Activated T-cell treated with anti-CD3 and anti-CD28 coated beads, Interleukin-2, amount 50 U/mL, for 24 hours (primary cell): ENCODE data around the gene COMP.
A peak's percentile ranks its signal among the peaks of the same experiment; 100 is the strongest.

ENCODE experiments used
- DNase-seq: peaks from one replicate; pipeline ENCODE4 v3.0.0-alpha.2; 2020
- H3K27ac Mint-ChIP-seq: 2 replicates; pipeline ENCODE4 v1.8.0; 2020; ENCODE audit warnings: mild to moderate bottlenecking, mixed read lengths
- H3K27me3 Mint-ChIP-seq: 2 replicates; pipeline ENCODE4 v1.8.0; 2020; ENCODE audit warnings: mixed read lengths
- H3K36me3 Mint-ChIP-seq: 2 replicates; pipeline ENCODE4 v1.8.0; 2020; ENCODE audit warnings: low read depth, mixed read lengths
- H3K4me1 Mint-ChIP-seq: 2 replicates; pipeline ENCODE4 v1.8.0; 2020; ENCODE audit warnings: low read depth, mixed read lengths
- H3K4me3 Mint-ChIP-seq: 2 replicates; pipeline ENCODE4 v1.8.0; 2020; ENCODE audit warnings: mild to moderate bottlenecking, moderate library complexity, mixed read lengths
- H3K9me3 Mint-ChIP-seq: 2 replicates; pipeline ENCODE4 v1.8.0; 2020; ENCODE audit warnings: mixed read lengths

COMP gene

DNA sequence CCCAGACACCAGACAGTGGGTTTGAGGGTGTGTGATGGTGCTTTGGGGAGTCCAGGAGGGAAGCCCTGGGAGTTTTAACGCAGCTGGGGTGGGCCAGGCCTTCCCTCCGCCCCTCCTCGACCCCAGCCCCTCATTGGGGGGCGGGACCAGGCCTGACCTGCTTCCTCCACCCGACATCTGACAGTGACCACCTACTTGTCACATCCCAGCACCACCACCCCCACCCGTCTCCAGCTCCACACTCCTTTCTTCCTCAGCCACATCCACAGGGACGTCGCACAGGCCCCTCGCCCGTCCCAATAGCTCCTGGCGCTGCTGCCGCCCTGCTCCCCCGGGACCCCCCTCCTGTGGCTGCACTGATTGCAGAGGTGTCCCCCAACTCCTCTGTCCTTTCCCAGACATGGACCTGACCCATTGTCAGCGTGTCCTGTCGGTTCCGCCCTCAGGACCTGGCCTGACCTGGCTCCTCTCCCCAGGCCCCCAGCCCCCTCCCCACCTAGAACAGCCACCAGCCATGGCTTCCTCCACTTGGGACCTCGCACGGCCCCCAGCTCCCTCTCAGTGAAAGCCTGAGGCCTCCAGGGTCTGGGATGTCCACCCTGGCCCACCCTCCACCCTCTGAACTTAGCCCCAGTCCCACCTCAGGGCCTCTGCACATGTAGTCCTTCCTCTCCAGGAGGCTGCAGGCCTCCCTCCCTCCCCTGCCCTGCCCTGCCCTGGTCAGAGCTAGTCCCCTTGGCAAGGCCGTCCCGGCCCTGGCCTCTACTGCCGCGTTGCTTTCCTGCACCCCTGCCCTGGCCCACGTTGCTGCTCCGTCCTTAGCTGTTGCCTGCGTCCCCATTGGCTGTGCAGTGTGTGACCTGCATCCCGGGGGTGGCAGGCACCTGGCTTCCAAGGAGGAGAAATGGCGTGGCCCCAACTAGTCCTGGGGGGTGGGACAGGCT is 30.4 kb downstream of the COMP start:
- no peak for DNase-seq
- Mint-ChIP-seq H3K36me3 (no peaks in the 10 kb centered on the region), H3K27me3 (no peaks in the 10 kb centered on the region), H3K27ac (no peak overlapping the region), H3K9me3 (no peaks in the 10 kb centered on the region), H3K4me3 (no peak overlapping the region), H3K4me1 (no peaks in the 10 kb centered on the region)

DNA sequence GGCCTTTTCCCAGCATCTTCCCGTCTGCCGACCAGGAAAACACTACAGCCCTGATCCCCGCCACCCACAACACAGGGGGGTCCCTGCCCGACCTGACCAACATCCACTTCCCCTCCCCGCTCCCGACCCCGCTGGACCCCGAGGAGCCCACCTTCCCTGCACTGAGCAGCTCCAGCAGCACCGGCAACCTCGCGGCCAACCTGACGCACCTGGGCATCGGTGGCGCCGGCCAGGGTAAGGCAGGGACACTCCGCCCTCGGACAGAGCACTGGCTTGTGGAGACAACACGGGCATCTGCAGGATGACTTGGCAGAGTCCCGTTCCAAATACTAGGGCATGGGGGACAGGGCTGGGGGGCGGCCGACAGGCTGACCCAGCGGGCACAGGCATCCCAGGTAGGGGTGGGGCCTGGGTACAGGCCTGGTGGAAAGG is 31.1 kb downstream of the COMP start:
- no peak for DNase-seq
- no peaks in the 10 kb centered on the region for H3K4me1 Mint-ChIP-seq
- no peaks in the 10 kb centered on the region for H3K9me3 Mint-ChIP-seq
- H3K36me3 Mint-ChIP-seq: no peaks in the 10 kb centered on the region
- H3K27ac Mint-ChIP-seq: no peak overlapping the region
- H3K27me3 Mint-ChIP-seq: no peaks in the 10 kb centered on the region
- H3K4me3 Mint-ChIP-seq: no peak overlapping the region

DNA sequence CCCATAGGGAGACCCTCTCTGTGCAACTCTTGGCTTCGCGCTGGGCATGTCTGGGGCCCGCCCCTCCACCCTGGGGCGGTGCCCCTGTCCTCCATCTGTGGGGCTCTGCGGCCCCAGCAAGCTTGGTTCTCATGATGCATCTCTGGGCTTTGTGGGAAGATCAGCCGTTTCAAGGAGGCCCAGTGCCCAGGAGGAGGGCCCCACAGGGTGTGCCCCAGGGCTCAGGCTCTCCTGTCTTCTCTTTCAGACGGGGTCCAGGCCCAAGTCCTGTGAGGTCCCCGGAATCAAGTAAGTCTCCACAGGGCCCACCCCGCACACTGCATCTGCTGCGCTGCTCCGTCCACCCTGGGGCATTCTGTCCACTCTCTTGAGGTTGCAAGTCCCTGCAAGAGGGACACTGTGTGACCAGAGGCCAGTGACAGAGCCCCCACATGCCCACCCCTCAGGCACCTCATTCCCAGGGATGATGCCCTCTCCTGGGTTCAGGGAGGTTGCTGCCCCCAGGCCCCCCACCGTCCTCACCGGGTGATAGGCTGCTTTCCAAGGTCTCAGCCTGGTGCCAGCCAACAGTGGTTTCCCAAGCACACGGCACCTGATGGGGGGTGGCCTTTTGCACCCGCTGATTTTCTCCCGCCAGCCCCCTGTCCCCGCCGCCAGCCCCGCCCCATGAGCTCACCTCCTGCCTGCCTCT is 31.7 kb downstream of the COMP start:
- Mint-ChIP-seq H3K9me3 (no peaks in the 10 kb centered on the region), H3K36me3 (peaks cover 2% of the 10 kb centered on the region), H3K27ac (no peak overlapping the region), H3K4me3 (no peak overlapping the region), H3K4me1 (no peaks in the 10 kb centered on the region), H3K27me3 (no peaks in the 10 kb centered on the region)
- DNase-seq: no peak

DNA sequence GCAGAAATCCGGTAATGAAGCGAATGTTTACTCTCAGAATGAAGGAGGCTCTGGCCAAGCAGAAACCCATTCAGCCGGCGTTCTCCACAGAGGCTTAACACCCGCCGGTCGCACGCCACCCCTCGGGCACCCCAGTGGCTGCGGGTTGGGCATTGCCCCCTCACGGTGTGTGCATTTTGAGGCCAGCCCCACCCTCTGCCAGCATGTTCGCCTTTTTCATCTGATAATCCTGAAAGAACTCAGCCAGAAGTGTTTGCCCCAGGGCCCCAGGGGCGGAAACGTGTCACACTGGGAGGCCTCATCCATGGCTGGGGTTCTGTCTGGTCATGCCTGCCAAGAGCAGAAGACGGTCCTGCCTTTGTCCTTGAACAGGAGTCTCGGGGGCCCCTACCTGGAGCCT is 34.2 kb downstream of the COMP start:
- no peak for DNase-seq

DNA sequence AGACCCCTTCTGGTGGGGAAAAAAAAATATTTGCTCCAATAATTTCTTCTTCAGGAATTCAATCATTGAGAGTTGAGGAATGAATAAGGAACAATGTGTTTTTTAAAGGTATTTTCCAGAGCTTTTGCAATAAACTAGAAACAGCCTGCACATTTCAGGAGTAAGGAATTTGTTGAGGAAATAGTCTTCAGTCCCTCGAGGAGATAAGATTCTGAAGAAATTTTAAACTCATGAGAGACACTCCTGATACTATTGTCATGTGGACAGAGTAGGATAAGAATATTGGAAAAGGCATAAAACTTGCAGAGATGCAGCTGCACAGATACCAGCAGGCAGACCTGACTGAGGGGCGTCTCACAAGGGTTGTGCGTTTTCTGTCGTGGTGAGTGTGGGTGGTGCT is 36.6 kb downstream of the COMP start:
- Mint-ChIP-seq H3K27ac (no peak overlapping the region), H3K4me1 (no peaks in the 10 kb centered on the region), H3K36me3 (peaks cover 24% of the 10 kb centered on the region), H3K27me3 (no peaks in the 10 kb centered on the region), H3K9me3 (no peaks in the 10 kb centered on the region), H3K4me3 (no peak overlapping the region)
- no peak for DNase-seq

More for the DNA sequence above, 34.2 kb downstream of the COMP start:
- Mint-ChIP-seq H3K36me3 (peaks cover 12% of the 10 kb centered on the region), H3K27ac (no peak overlapping the region), H3K4me3 (no peak overlapping the region), H3K27me3 (no peaks in the 10 kb centered on the region), H3K9me3 (no peaks in the 10 kb centered on the region), H3K4me1 (no peaks in the 10 kb centered on the region)

DNA sequence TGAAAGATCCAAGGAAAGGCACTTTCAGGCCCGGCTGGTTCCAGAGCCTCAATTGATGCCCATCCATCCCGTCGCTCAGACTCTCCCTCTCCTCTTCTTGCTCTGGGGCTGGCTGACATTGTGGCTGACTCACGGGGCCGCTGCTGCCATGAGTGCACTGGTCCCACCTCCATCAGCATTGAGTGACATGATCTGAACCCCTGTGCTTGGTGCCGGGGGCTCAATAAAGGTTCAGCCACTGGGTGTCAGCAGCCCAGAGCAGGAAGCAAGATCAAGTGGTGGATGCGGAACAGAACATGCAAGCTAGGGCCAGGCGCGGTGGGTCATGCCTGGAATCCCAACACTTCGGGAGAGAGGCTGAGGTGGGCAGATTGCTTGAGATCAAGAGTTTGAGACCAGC is 39.5 kb downstream of the COMP start:
- no peaks in the 10 kb centered on the region for H3K9me3 Mint-ChIP-seq
- H3K4me3 Mint-ChIP-seq: no peak overlapping the region
- no peak overlapping the region for H3K27ac Mint-ChIP-seq
- H3K4me1 Mint-ChIP-seq: no peaks in the 10 kb centered on the region
- H3K27me3 Mint-ChIP-seq: no peaks in the 10 kb centered on the region
- peaks cover 24% of the 10 kb centered on the region for H3K36me3 Mint-ChIP-seq
- DNase-seq: no peak

DNA sequence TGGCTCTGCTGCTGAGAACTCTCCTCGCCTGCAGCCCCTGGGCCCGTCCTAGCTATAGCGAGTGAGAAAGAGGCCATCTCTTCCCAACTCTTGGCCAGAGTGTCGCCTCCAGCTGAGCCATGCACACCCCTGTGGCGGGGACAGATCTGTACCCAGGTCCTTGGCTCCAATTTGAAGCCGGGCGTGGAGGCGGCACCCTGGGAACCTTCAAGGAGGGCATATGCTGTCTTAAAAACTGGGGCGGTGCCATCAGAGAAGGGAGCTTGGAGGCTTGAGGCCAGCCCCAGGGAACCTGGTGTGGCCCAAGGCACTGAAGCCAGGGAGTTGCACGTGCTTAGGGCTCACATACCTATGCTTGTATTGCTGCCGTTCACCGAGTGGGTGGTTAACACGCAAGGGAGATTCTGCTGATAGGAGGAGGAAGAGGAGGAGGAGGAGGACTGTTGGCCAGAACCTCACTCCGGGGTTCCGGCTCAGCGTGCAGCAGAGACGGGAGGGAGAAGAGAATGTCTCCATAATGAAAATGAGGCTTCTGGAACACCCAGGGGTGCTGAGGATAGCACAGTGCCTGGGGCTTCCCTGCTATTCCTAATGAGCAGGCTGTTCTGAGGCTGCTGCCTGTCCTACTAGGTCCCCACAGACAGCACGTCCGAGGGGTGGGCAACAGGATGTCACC is 40.7 kb downstream of the COMP start:
- no peak overlapping the region for H3K4me3 Mint-ChIP-seq
- H3K36me3 Mint-ChIP-seq: peaks cover 24% of the 10 kb centered on the region
- no peaks in the 10 kb centered on the region for H3K9me3 Mint-ChIP-seq
- DNase-seq: no peak
- peak overlapping the region; percentile 18 for H3K27ac Mint-ChIP-seq
- no peaks in the 10 kb centered on the region for H3K4me1 Mint-ChIP-seq
- no peaks in the 10 kb centered on the region for H3K27me3 Mint-ChIP-seq

DNA sequence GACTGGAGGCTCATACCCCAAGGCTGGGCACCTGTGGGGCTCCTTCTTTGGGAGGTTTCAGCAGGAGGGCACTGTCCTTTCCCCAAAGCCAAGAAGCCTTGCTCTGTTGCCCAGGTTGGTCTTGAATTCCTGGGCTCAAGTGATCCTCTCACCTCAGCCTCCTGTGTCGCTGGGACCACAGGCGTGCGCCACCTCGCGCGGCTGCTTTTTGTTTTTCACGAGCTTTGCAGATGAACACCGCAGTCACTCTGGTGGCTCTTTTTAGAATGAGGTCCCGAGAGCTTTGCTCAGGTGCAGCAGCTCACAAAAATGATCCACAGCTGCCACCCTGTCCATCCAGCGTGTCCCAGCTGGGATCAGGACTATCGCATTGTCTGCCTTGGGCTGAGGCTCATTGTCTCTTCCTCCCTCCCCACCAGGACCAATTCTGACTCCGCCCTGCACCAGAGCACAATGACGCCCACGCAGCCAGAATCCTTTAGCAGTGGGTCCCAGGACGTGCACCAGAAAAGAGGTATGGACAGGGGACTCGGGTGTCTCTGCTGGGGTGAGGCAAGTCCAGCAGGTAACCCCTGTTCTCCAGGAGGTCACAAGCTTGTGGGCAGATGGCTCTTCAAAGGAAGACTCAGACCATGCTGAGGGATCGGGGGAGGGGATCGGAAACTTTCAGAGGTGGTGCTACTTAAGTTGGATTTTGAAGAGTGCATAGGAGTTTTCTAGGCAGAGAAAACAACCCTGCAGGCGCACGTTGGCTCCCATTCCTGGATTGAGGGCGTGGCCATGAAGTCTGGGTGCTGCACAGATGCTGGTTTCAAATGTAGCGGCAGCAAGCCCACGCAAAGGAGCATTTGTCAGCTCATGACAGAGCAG is 41.5 kb downstream of the COMP start:
- no peaks in the 10 kb centered on the region for H3K4me1 Mint-ChIP-seq
- H3K4me3 Mint-ChIP-seq: no peak overlapping the region
- H3K27me3 Mint-ChIP-seq: no peaks in the 10 kb centered on the region
- H3K36me3 Mint-ChIP-seq: peaks cover 23% of the 10 kb centered on the region
- H3K27ac Mint-ChIP-seq: no peak overlapping the region
- no peaks in the 10 kb centered on the region for H3K9me3 Mint-ChIP-seq
- no peak for DNase-seq

DNA sequence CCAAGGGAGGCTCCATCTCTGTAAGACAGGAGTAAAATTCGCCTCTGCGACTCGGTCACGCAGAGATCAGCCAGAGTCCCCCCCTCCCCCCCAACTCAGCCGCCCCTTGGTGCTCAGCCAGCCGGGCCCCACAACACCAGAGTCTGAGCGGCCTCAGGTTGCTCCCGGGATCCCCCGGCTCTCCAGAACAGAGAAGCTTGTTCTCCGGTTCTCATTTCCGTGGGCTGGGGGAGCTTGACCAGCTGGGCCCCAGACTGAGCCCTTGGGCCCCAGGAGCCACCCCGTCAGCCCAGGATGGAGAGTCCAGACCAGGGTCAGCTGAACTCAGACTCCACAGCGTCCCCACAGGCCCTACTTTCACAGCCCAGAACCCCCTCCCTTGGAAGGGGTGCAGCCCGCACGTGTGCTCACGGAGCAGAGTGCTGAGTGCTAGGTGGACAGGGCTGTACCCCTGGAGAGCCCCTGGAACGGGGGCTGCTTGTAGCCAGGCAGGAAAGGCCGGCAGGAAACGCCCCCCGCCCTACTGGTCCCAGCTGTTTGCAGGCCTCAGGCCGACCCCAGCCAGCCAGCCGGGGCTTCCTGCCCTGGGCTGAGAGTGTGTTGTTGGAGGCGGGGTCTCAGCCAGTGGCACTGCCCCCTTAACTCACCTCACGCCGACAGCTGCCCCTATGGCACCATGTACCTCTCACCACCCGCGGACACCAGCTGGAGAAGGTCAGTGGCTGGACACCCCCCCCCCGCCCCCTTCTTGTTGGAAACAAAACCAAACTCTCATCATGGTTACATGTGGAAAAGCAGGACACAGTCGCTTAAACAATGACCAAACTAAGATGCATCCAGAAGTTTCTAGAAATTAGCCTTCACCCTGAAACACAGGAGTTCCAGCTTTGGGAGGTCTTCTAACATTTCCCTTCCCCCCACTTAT is 44.4 kb downstream of the COMP start:
- Mint-ChIP-seq H3K4me3 (no peak overlapping the region), H3K27me3 (no peaks in the 10 kb centered on the region), H3K36me3 (peaks cover 12% of the 10 kb centered on the region), H3K27ac (no peak overlapping the region), H3K9me3 (no peaks in the 10 kb centered on the region), H3K4me1 (no peaks in the 10 kb centered on the region)
- no peak for DNase-seq

DNA sequence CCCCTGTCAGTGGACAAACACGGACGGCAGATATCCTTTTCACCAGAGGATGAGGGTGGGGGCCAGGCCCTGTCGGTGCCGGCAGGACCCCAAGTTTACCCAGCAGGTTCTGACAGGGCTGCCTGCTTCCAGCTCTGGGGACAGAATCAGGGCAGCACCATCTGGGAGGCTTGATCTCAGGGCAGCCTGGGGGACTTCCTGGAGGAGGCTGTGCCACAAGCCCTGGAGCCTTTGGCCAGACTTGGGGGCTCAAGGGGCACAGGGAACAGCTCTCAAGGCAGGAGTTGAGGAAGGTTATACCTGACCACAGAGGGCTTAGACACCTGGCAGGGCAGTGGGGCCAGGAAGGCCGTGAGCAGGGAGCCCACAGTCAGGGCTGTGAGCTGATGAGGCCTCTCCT is 45.2 kb downstream of the COMP start:
- DNase-seq: no peak
- peaks cover 6% of the 10 kb centered on the region for H3K36me3 Mint-ChIP-seq
- no peaks in the 10 kb centered on the region for H3K27me3 Mint-ChIP-seq
- no peaks in the 10 kb centered on the region for H3K4me1 Mint-ChIP-seq
- no peaks in the 10 kb centered on the region for H3K9me3 Mint-ChIP-seq
- no peak overlapping the region for H3K27ac Mint-ChIP-seq
- H3K4me3 Mint-ChIP-seq: no peak overlapping the region

DNA sequence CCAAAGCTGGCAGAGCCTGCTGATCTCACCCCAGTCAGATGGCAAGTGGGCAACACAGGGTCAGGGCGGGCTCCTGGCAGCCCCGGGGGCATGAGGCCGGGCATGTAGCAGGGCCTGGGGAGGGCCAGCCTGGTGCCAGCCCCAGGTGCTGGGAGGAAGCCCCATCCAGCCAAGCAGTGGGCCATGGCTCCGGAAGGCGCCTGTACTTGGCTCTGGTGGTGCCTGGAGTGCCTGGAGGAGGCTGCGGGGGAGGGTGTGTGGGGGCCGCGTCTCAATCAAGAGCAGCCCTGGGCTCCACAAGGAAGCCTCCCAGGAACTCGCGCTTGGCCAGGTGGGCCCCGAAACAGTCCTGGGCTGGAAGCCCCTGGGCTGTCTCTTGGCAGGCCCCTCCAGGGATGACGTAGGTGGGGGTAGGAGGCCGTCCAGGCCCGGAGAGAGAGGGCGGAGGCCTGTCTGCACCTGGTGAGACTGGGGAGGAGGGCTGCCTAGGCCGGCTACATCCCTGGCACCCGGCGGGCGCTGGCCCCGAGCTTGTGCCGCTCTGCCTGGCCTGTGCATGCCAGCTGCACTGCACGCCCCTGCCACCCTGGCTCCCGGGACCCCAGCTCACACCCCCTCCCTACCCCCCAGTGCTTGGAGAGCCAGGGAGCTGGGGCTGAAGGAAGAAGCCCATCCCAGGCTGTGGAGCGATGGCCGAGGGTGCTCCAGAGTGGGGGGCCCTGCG is 45.9 kb downstream of the COMP start:
- H3K36me3 Mint-ChIP-seq: no peaks in the 10 kb centered on the region
- H3K27me3 Mint-ChIP-seq: no peaks in the 10 kb centered on the region
- DNase-seq: no peak
- H3K9me3 Mint-ChIP-seq: no peaks in the 10 kb centered on the region
- no peak overlapping the region for H3K27ac Mint-ChIP-seq
- H3K4me1 Mint-ChIP-seq: no peaks in the 10 kb centered on the region
- no peak overlapping the region for H3K4me3 Mint-ChIP-seq

DNA sequence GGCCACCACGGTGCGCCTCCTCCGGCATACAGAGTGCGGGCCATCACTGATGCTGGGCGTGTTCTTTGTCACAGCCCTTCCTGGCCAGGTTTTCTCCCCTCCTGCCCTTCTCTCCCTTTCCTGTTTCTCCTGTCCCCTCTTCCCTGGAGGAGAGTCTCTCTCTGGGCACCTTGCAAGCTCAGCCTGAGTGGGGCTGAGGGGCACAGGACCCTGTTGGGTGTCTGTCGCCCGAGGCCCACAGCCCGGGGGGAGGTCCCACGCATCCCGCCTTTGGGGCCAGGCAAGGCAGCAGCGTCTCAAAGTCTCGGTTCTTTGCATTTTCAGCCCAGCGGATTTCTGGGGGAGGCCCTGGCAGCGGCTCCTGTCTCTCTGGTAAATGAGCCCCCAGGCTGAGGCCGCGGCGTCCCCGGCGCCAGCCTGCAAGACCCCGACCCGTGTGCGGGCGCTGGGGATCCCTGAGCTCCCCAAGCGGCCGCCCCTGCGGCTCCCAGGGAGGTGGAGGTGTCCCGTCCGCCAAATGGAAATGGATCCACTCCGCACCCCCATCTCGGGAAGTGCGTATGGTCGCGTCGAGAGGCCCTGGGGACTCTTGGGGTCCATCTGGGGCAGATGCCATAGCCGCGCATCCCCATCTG is 47.2 kb downstream of the COMP start:
- no peak for DNase-seq
- no peaks in the 10 kb centered on the region for H3K4me1 Mint-ChIP-seq
- no peaks in the 10 kb centered on the region for H3K9me3 Mint-ChIP-seq
- H3K27ac Mint-ChIP-seq: no peak overlapping the region
- no peaks in the 10 kb centered on the region for H3K36me3 Mint-ChIP-seq
- H3K27me3 Mint-ChIP-seq: no peaks in the 10 kb centered on the region
- no peak overlapping the region for H3K4me3 Mint-ChIP-seq
